ENCODE data around the gene TOR1A. TPM values are rescaled to one million over a fixed set of nuclear protein-coding genes. Genes with fewer than 3 reads are reported as not detected.

TOR1A gene
- polyA plus RNA-seq, 10 donors: 22.7 to 31.1 (median 24.9) TPM

Other genes with a start within 250 kb of the TOR1A start
- under 1 TPM in 2 of 10 donors, not detected in 8; 0.17 to 0.18 TPM for gene C9orf50, start 203.0 kb downstream of the TOR1A start, polyA plus RNA-seq (ENCODE audit: insufficient read length in 10 of 10)
- gene NTMT1, start 198.0 kb downstream of the TOR1A start, polyA plus RNA-seq (ENCODE audit: insufficient read length in 10 of 10): 10 to 100 TPM; 26.6 to 37.8 (median 34.4) TPM
- 10 to 100 TPM; 10.6 to 13.8 (median 11.9) TPM for gene ASB6, start 182.0 kb downstream of the TOR1A start, polyA plus RNA-seq (ENCODE audit: insufficient read length in 10 of 10)
- 1 to 10 TPM; 1.7 to 9.3 (median 3.9) TPM for gene PRRX2, start 158.5 kb downstream of the TOR1A start, polyA plus RNA-seq (ENCODE audit: insufficient read length in 10 of 10)
- 10 to 100 TPM in 2 of 10 donors, 1 to 10 TPM in 8; 6.3 to 14.3 (median 8.2) TPM for gene PTGES, start 71.1 kb downstream of the TOR1A start, polyA plus RNA-seq (ENCODE audit: insufficient read length in 10 of 10)
- 10 to 100 TPM; 13.0 to 17.8 (median 15.4) TPM for gene TOR1B, start 21.0 kb downstream of the TOR1A start, polyA plus RNA-seq (ENCODE audit: insufficient read length in 10 of 10)
- gene C9orf78, start 11.1 kb upstream of the TOR1A start, polyA plus RNA-seq (ENCODE audit: insufficient read length in 10 of 10): 10 to 100 TPM; 37.3 to 59.1 (median 52.0) TPM
- 10 to 100 TPM in 8 of 10 donors, 1 to 10 TPM in 2; 9.2 to 14.4 (median 12.5) TPM for gene USP20, start 11.3 kb upstream of the TOR1A start, polyA plus RNA-seq (ENCODE audit: insufficient read length in 10 of 10)
- gene FNBP1, start 219.1 kb upstream of the TOR1A start, polyA plus RNA-seq (ENCODE audit: insufficient read length in 10 of 10): 10 to 100 TPM; 17.7 to 22.8 (median 21.2) TPM
- 10 to 100 TPM; 30.9 to 40.3 (median 35.8) TPM for gene GPR107, start 229.8 kb upstream of the TOR1A start, polyA plus RNA-seq (ENCODE audit: insufficient read length in 10 of 10)

Data from muscle of back (tissue), 10 donors.